ENCODE data around the gene GALNT10.

GRCh38 chr5:154146409-154146808 is 44.1 kb upstream of the GALNT10 start:
- TF ChIP-seq EZH2 (IDR thresholded peaks at IDR 0.05) (no peak), CTCF (IDR thresholded peaks at IDR 0.05) (no peak)
